KMS-11 (cell line): ENCODE data around the gene CLDN9.

Experiments
- H2AFZ ChIP-seq: fragments of 200-600 bp; sonication (generic); 2 replicates; pipeline ENCODE4 v1.6.1; 2016; ENCODE audit warnings: antibody characterized with exemption, mixed run types, low read depth
- H3K27ac ChIP-seq: fragments of 200-600 bp; sonication (generic); 2 replicates; pipeline ENCODE4 v1.6.1; 2016; ENCODE audit warnings: mild to moderate bottlenecking, mixed run types
- H3K27me3 ChIP-seq: fragments of 200-600 bp; sonication (generic); 2 replicates; pipeline ENCODE4 v1.6.1; 2017; ENCODE audit warnings: mild to moderate bottlenecking, low read depth, mixed run types, moderate library complexity; ENCODE audit not compliant: insufficient read depth
- H3K36me3 ChIP-seq: fragments of 200-600 bp; sonication (generic); 2 replicates; pipeline ENCODE4 v1.6.1; 2017; ENCODE audit warnings: mild to moderate bottlenecking, mixed run types; ENCODE audit not compliant: insufficient read depth
- H3K4me1 ChIP-seq: fragments of 200-600 bp; sonication (generic); 2 replicates; pipeline ENCODE4 v1.6.1; 2016; ENCODE audit warnings: mild to moderate bottlenecking, low read depth, mixed run types; ENCODE audit not compliant: poor library complexity, severe bottlenecking
- H3K4me2 ChIP-seq: fragments of 200-600 bp; sonication (generic); 2 replicates; pipeline ENCODE4 v1.7.0; 2016; ENCODE audit warnings: mild to moderate bottlenecking, mixed run types
- H3K4me3 ChIP-seq: fragments of 200-600 bp; sonication (generic); IDR thresholded peaks from 2 replicates; pipeline ENCODE4 v1.6.1; 2017; ENCODE audit warnings: low read depth, low read length, mixed read lengths; ENCODE audit not compliant: insufficient read depth
- H3K79me2 ChIP-seq: fragments of 200-600 bp; sonication (generic); 2 replicates; pipeline ENCODE4 v1.6.1; 2016; ENCODE audit warnings: low read depth, mixed run types; ENCODE audit not compliant: insufficient read depth
- H3K9ac ChIP-seq: fragments of 200-600 bp; sonication (generic); 2 replicates; pipeline ENCODE4 v1.6.1; 2016; ENCODE audit warnings: mild to moderate bottlenecking, mixed run types
- H4K20me1 ChIP-seq: fragments of 200-600 bp; sonication (generic); 2 replicates; pipeline ENCODE4 v1.6.1; 2016; ENCODE audit warnings: mild to moderate bottlenecking, mixed run types; ENCODE audit not compliant: insufficient read depth
- TF ChIP-seq, protein P1 (sequence below): fragments of 200-600 bp; sonication (generic); conservative IDR thresholded peaks from 2 replicates; pipeline ENCODE4 v1.6.1; 2017; ENCODE audit warnings: low read depth, mild to moderate bottlenecking, antibody characterized with exemption, low read length, moderate library complexity, mixed read lengths

CLDN9 gene

DNA sequence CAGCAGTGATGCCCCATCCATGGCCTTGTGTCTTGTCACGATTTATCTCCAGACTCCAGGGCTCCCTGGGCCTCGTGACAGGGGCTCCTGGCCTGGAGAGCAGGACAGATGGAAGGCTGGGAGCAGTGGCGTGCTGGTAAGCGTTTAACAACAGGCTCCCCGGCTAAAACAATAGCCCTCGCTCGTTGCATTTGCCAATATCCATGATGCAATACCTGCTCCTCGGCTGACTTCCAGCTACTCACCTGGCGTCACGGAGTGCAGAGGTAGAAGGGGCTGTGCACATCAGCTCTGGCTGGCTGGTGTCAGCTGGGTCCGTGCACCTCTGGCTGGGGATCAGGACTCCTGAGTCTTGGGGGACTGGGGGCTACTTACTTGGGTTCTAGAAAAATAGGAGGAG is 25.5 kb downstream of the CLDN9 start:
- Histone ChIP-seq H3K27me3 (peaks cover 90% of the 10 kb centered on the region), H3K79me2 (no peaks in the 10 kb centered on the region), H3K9ac (no peak overlapping the region), H3K36me3 (no peaks in the 10 kb centered on the region), H2AFZ (no peak overlapping the region), H3K4me3 (no peak overlapping the region), H3K4me1 (peaks cover 9% of the 10 kb centered on the region), H3K27ac (no peak overlapping the region), H4K20me1 (no peaks in the 10 kb centered on the region), H3K4me2 (no peak overlapping the region)
- TF ChIP-seq, protein P1, sequence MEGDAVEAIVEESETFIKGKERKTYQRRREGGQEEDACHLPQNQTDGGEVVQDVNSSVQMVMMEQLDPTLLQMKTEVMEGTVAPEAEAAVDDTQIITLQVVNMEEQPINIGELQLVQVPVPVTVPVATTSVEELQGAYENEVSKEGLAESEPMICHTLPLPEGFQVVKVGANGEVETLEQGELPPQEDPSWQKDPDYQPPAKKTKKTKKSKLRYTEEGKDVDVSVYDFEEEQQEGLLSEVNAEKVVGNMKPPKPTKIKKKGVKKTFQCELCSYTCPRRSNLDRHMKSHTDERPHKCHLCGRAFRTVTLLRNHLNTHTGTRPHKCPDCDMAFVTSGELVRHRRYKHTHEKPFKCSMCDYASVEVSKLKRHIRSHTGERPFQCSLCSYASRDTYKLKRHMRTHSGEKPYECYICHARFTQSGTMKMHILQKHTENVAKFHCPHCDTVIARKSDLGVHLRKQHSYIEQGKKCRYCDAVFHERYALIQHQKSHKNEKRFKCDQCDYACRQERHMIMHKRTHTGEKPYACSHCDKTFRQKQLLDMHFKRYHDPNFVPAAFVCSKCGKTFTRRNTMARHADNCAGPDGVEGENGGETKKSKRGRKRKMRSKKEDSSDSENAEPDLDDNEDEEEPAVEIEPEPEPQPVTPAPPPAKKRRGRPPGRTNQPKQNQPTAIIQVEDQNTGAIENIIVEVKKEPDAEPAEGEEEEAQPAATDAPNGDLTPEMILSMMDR = no peak

DNA sequence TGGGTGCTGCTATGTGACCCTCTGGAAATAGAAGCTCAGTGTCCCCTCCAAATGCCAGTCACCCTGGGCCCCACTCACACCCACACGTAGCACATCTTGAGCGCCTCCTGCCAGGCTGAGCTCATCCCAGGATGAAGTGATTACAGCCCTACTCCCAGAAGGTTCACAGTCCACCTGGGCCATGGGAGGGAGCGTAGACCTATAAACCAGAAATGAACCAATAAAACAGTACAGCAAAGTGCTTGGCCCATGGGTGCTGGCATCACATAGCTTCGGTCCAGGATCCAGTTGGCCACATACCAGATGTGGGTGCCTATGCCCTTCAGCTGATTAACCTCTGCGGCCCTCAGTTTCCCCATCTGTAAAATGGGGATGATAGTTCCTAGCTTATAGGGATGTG is 26.2 kb downstream of the CLDN9 start:
- no peaks in the 10 kb centered on the region for H3K36me3 ChIP-seq
- H4K20me1 ChIP-seq = no peaks in the 10 kb centered on the region
- no peak overlapping the region for H3K27ac ChIP-seq
- peaks cover 88% of the 10 kb centered on the region for H3K27me3 ChIP-seq
- H3K4me3 ChIP-seq = no peak overlapping the region
- TF ChIP-seq, protein P1 = no peak
- H3K4me2 ChIP-seq = no peak overlapping the region
- H3K4me1 ChIP-seq = peaks cover 2% of the 10 kb centered on the region
- no peak overlapping the region for H2AFZ ChIP-seq
- H3K79me2 ChIP-seq = no peaks in the 10 kb centered on the region
- no peak overlapping the region for H3K9ac ChIP-seq

DNA sequence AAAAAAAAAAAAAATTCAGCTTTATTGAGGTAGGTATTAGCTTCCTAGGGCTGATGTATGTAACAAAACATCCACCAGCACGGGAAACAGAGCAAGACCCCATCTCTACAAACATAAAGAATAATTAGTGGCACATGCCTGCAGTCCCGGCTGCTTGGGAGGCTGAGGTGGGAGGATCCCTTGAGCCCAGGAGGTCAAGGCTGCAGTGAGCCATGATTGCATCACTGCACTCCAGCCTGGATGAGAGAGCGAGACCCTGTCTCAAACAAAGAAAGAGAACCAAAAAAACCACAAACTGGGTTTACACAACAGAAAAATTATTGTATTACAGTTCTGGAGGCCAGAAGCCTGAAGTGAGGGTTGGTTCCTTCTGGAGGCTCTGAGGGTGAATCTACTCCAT is 29.7 kb downstream of the CLDN9 start:
- no peak overlapping the region for H3K4me2 ChIP-seq

DNA sequence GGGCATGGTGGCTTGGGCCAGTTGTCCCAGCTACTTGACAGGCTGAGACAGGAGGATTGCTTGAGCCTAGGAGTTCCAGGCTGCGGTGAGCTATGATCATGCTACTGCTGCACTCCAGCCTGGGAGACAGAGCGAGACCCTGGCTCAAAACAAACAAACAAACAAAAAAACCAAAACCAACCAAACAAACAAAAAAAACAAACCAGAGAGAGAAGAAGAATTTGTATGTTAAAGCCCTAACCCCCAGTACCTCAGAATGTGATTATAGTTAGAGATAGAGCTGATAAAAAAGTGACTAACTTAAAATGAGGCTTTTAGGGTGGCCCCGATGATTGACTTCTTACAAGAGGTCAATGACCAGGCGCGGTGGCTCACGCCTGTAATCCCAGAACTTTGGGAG is 32.0 kb downstream of the CLDN9 start:
- Histone ChIP-seq H3K4me3 (no peak overlapping the region), H4K20me1 (no peaks in the 10 kb centered on the region), H3K36me3 (no peaks in the 10 kb centered on the region), H2AFZ (no peak overlapping the region), H3K27me3 (peaks cover 77% of the 10 kb centered on the region), H3K27ac (no peak overlapping the region), H3K79me2 (no peaks in the 10 kb centered on the region), H3K4me2 (no peak overlapping the region), H3K4me1 (no peaks in the 10 kb centered on the region), H3K9ac (no peak overlapping the region)
- TF ChIP-seq, protein P1 = no peak

More for the DNA sequence above, 29.7 kb downstream of the CLDN9 start:
- H2AFZ ChIP-seq = no peak overlapping the region
- no peak overlapping the region for H3K9ac ChIP-seq
- no peaks in the 10 kb centered on the region for H3K36me3 ChIP-seq
- H3K27ac ChIP-seq = no peak overlapping the region
- TF ChIP-seq, protein P1 = no peak
- no peaks in the 10 kb centered on the region for H3K79me2 ChIP-seq
- H3K4me3 ChIP-seq = no peak overlapping the region
- peaks cover 89% of the 10 kb centered on the region for H3K27me3 ChIP-seq
- no peaks in the 10 kb centered on the region for H3K4me1 ChIP-seq
- H4K20me1 ChIP-seq = no peaks in the 10 kb centered on the region
